Limb (tissue), 2 donors: Measurements from ENCODE around the gene CEP135.
"Not testable (repeated sequence)": the region's sequence is repeated elsewhere in the genome, so short reads cannot be mapped to it uniquely, and the experiment has no call there.

Source experiments
- DNase-seq, 2 donors: peaks; one replicate each; pipeline ENCODE4 v3.0.0-alpha.2; 2016; ENCODE audit errors: extremely low spot score in 2 of 2

The CEP135 gene, protein sequence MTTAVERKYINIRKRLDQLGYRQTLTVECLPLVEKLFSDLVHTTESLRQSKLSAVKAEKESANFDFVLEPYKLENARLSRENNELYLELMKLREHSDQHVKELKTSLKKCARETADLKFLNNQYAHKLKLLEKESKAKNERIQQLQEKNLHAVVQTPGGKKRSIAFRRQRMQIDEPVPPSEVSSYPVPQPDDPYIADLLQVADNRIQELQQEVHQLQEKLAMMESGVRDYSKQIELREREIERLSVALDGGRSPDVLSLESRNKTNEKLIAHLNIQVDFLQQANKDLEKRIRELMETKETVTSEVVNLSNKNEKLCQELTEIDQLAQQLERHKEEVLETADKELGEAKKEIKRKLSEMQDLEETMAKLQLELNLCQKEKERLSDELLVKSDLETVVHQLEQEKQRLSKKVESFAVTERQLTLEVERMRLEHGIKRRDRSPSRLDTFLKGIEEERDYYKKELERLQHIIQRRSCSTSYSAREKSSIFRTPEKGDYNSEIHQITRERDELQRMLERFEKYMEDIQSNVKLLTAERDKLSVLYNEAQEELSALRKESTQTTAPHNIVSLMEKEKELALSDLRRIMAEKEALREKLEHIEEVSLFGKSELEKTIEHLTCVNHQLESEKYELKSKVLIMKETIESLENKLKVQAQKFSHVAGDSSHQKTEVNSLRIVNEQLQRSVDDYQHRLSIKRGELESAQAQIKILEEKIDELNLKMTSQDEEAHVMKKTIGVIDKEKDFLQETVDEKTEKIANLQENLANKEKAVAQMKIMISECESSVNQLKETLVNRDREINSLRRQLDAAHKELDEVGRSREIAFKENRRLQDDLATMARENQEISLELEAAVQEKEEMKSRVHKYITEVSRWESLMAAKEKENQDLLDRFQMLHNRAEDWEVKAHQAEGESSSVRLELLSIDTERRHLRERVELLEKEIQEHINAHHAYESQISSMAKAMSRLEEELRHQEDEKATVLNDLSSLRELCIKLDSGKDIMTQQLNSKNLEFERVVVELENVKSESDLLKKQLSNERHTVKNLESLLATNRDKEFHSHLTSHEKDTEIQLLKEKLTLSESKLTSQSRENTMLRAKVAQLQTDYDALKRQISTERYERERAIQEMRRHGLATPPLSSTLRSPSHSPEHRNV

GRCh38 chr4:55948726-55949481 is at the start of gene CEP135:
TSS of gene CEP135 (plus strand) at chr4:55948945. CDS start at chr4:55952131, 3,186 bp downstream.
- DNase-seq: peak; percentile 89 to 97

- DNase-seq: no peak
These were observed 46.1 kb upstream of the CEP135 start for GRCh38 chr4:55902677-55903076.

- DNase-seq: no peak
These were observed 45.2 kb upstream of the CEP135 start for GRCh38 chr4:55903577-55903976.

GRCh38 chr4:55904576-55904975 is 44.2 kb upstream of the CEP135 start:
- DNase-seq: no peak

GRCh38 chr4:55906323-55906722 is 42.4 kb upstream of the CEP135 start:
- no peak for DNase-seq

DNA sequence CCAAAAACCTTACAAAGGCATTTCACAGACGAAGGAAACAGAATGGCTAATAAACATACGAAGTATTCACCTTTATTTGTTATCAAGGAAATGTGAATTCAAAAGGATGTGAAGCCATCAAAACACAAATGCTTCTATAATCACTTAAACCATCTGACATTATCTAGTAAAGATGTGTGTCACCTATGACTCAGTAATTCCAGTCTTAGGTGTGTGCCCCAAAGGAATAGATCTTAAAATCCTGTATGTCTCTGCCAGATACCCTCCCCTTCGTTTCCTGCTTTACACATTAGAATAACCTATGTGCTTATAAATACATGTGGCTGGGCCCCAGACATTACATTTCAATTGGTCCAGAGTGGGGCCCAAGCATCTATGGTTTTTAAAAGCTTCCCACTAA is 41.8 kb upstream of the CEP135 start:
- no peak for DNase-seq

DNA sequence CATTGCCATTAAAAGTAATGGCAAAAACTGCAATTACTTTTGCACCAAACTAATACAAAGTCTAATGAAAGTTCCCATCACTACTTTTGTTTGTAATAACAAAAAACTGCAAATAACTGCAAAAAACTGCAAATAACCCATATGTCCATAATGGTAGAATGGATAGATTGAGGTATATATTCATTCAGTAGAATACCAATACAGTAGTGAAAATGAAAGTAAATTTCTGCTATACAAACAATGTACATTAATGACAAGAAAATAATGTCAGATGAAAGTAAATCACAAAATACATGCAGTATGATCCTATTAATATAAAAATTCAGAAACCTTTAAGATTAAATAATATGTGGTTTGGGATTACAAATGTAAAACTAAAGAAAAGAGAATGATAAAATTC is 41.3 kb upstream of the CEP135 start:
- DNase-seq: no peak

DNA sequence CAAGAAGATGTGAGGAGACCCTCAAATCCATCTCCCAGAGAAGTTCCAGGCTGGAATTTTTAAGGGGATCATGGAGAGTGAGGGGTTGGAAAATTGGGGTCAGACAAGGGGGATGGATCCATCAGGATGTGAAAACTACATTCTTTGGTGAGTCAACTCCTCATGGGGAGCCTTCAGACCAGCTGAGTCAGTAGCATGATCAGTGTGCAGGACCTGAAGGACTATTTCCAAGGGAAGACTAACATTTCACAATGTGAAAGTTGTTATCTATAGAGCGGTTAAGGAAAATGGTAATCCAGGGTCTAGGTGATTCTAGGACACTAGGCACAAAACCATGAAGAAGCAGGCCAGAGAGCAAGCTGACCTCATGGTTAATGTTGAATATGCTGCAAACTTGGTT is 38.6 kb upstream of the CEP135 start:
- DNase-seq: no peak

GRCh38 chr4:55912249-55912648 is 36.5 kb upstream of the CEP135 start:
- DNase-seq: no peak

DNA sequence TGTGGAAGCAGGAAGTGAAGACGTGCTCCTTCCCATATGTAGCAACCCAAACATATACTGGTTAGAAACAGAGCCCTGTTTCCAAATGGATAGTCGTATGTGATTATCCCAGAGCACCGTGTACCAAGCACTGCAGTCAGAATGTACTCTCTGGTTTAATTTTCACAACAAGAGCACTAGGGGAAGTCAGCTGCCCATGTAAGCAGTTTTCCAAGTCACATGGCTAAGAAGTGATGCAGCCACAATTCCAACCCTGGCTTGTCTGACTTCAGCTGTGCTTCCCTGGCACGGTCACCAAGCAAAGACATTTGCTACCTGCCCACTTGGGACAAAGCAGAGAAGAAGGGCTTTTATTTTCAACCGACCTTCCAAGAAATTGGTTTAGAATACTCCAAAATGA is 28.2 kb upstream of the CEP135 start:
- DNase-seq: no peak

DNA sequence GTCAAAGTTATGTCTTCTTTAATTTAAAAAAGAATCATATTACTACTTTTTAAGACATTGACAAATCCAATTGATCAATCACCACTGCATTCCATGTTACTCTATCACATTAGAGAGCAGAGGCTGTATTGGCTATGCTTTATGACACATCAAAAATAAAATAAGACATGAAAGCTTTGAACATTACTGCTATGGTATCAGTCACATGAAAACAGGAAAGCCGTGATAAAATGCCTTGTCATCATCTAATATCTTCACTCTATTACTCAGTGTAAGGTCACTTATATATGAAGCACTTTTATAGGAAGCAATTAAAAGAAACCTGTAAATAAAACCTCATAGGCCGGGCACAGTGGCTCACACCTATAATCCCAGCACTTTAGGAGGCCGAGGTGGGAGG is 27.7 kb upstream of the CEP135 start:
- DNase-seq: no peak

- no peak for DNase-seq
These were observed 23.5 kb upstream of the CEP135 start for GRCh38 chr4:55925241-55925640.

DNA sequence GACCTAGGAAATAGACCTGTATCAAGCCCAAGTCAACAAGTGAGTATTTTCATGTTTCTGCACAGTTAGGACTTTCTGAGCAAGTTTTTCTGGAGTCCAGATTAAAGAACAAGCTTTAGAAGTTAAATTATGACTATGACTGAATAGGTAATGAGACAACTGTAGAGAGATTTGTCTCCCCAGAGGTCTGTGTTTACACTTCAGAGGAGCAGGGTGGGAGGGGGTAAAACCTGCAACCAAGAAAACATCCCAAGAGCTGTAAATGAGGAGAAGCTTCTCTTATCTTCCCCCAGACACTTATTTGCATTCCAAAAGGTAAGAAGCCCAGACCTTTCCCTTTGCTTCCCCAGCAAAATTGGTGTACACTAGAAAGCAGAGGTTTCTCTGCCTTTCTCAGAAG is 22.1 kb upstream of the CEP135 start:
- DNase-seq: no peak

DNA sequence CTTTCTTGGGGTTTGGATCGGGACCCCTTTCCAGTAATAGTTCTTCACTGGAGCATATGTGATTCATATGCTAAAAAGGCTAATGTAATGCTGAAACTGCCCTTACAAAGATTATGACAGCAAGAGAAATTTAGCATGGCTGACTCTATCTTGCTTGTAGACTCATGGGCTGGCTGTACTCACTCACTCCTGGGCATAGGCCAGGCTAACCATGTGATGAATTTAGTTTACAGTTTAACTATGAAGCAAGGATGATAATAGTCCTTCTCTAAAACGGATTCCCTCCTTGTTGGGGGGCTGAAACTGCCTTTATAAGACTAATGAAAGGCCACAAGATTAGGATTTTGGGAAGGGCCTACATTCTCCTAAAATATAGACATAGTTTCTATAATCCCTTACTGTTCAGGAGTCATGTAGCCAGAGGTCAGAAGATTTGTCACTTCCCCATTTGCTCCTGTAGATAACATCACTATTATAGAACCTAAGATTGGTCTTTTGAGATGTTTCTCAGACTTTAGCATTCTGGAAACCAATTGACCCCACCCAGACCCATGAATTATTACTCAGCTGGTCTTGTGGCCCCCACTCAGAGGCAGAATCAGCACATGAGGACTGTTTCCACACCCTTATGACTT is 20.8 kb upstream of the CEP135 start:
- DNase-seq: no peak

DNA sequence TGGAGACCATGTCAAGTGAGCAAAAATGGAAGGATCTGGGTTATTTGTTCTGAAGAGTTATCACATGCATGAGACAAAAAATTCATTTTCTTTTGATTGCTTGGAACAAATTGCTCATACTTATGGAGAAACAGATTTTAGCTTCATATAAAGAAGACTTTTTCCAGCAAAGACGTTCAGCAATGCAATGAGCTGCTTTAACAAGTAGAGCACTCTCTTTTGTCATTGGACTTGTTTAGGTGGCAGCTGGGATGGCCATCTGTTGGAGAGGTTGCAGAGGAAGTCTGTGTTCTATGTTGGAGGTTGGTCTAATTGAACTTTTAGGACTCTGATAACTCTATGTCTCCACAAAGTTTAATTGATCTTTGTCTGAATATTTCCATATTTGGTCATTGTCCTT is 19.9 kb upstream of the CEP135 start:
- no peak for DNase-seq

DNA sequence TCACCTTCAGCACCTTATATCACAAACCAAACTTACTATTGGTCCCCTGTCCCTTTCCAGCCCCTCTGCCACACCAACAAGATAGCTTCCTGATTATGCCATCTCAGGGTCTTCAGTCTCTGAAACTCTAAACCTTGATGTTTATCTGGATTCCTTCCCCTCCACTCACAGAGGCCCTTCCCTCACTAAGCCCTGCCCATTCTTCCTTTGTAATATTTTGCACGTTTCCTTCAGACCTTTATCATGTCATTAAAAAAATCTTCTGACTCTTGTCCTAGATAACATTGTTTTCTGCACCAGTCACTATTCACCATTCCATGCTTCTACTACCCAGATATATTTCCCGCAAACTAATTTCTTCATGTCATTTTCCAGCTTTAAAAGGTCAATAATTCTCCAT is 17.7 kb upstream of the CEP135 start:
- no peak for DNase-seq

GRCh38 chr4:55931833-55932232 is 16.9 kb upstream of the CEP135 start:
- DNase-seq: no peak

- DNase-seq: no peak
These were observed 16.2 kb upstream of the CEP135 start for GRCh38 chr4:55932511-55932910.

GRCh38 chr4:55933611-55934010 is 15.1 kb upstream of the CEP135 start:
- DNase-seq: no peak

GRCh38 chr4:55935907-55936306 is 12.8 kb upstream of the CEP135 start:
- DNase-seq: not testable (repeated sequence)

GRCh38 chr4:55938481-55938880 is 10.3 kb upstream of the CEP135 start:
- DNase-seq: no peak
